Glutamatergic neuron (in vitro differentiated cells): ENCODE data around the gene FAM170A. TPM values are rescaled to one million over a fixed set of nuclear protein-coding genes. Genes with fewer than 3 reads are reported as not detected.

Experiments used
- DNase-seq: peaks from one replicate; pipeline ENCODE4 v3.0.0; 2022
- H3K27ac Mint-ChIP-seq: one replicate; pipeline ENCODE4 v1.8.0; 2020; ENCODE audit warnings: mild to moderate bottlenecking, mixed read lengths, inconsistent platforms; ENCODE audit not compliant: unreplicated experiment
- H3K27me3 Mint-ChIP-seq: one replicate; pipeline ENCODE4 v1.8.0; 2020; ENCODE audit warnings: mild to moderate bottlenecking, moderate library complexity, mixed read lengths, inconsistent platforms; ENCODE audit not compliant: unreplicated experiment
- H3K36me3 Mint-ChIP-seq: one replicate; pipeline ENCODE4 v1.8.0; 2020; ENCODE audit warnings: mild to moderate bottlenecking, mixed read lengths, inconsistent platforms; ENCODE audit not compliant: unreplicated experiment
- H3K4me1 Mint-ChIP-seq: one replicate; pipeline ENCODE4 v1.8.0; 2020; ENCODE audit warnings: mild to moderate bottlenecking, low read depth, mixed read lengths, inconsistent platforms; ENCODE audit not compliant: unreplicated experiment
- H3K4me3 Mint-ChIP-seq: one replicate; pipeline ENCODE4 v1.8.0; 2020; ENCODE audit warnings: mild to moderate bottlenecking, mixed read lengths, inconsistent platforms; ENCODE audit not compliant: unreplicated experiment
- H3K9me3 Mint-ChIP-seq: one replicate; pipeline ENCODE4 v1.8.0; 2020; ENCODE audit warnings: mild to moderate bottlenecking, moderate library complexity, mixed read lengths, inconsistent platforms; ENCODE audit not compliant: unreplicated experiment
- long read RNA-seq: library from polyadenylated mRNA; unstranded; transcript quantifications from one replicate; pipeline ENCODE4 v2.0.0, GENCODE V29; 2020; ENCODE audit not compliant: unreplicated experiment
- total RNA-seq: library from RNA; stranded (reverse); fragmentation: NEBNext Ultra II Directional; extraction: Animal tissue kit (Norgen Biotek cat#: 25700); gene quantifications from one replicate; pipeline ENCODE4 v1.2.1, GENCODE V29; 2021; ENCODE audit not compliant: unreplicated experiment
- TF ChIP-seq, protein P1 (sequence below): fragments of 200-600 bp; sonication (generic); IDR thresholded peaks from one replicate; pipeline ENCODE4 v1.5.0; 2021; ENCODE audit not compliant: partially characterized antibody, unreplicated experiment

The FAM170A gene, protein sequence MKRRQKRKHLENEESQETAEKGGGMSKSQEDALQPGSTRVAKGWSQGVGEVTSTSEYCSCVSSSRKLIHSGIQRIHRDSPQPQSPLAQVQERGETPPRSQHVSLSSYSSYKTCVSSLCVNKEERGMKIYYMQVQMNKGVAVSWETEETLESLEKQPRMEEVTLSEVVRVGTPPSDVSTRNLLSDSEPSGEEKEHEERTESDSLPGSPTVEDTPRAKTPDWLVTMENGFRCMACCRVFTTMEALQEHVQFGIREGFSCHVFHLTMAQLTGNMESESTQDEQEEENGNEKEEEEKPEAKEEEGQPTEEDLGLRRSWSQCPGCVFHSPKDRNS
- not detected for total RNA-seq
- long read RNA-seq: 0 reads

- H3K4me1 Mint-ChIP-seq: peaks cover 2% of the 10 kb centered on the region
Measured at GRCh38 chr5:119629339-119629738, at the start of gene FAM170A. FAM170A (plus strand) TSS chr5:119629558; CDS start chr5:119629769, 211 bp downstream.

DNA sequence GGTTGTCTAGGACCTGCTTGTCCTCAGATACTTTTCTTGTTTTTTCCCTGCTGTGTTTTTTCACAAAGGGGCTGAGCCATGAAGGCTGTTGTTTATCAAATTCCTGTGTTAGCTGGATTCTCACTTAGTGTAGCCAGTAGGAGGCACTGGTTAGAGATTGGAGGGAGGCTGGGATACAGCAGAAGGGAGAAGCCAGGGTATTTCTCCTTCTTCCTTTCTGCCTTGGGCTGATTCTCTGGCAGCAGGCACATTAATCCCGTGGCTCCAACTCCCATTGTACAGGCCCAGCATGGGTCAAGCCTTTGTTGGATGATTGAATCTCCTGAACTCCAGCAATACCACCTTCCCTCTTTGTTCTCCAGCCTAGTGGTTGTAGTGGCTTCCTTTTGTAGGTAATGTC, 46.4 kb upstream of the FAM170A start:
- H3K4me1 Mint-ChIP-seq: peaks cover 19% of the 10 kb centered on the region
- no peak for DNase-seq

More at GRCh38 chr5:119629339-119629738, at the start of gene FAM170A:
- Mint-ChIP-seq H3K36me3 (no peaks in the 10 kb centered on the region), H3K4me3 (no peak within 1 kb of the TSS), H3K9me3 (peaks cover 2% of the 10 kb centered on the region), H3K27me3 (peaks cover 1% of the 10 kb centered on the region), H3K27ac (no peak within 1 kb of the TSS)
- no peak for DNase-seq
- TF ChIP-seq, protein P1, sequence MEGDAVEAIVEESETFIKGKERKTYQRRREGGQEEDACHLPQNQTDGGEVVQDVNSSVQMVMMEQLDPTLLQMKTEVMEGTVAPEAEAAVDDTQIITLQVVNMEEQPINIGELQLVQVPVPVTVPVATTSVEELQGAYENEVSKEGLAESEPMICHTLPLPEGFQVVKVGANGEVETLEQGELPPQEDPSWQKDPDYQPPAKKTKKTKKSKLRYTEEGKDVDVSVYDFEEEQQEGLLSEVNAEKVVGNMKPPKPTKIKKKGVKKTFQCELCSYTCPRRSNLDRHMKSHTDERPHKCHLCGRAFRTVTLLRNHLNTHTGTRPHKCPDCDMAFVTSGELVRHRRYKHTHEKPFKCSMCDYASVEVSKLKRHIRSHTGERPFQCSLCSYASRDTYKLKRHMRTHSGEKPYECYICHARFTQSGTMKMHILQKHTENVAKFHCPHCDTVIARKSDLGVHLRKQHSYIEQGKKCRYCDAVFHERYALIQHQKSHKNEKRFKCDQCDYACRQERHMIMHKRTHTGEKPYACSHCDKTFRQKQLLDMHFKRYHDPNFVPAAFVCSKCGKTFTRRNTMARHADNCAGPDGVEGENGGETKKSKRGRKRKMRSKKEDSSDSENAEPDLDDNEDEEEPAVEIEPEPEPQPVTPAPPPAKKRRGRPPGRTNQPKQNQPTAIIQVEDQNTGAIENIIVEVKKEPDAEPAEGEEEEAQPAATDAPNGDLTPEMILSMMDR: no peak

DNA sequence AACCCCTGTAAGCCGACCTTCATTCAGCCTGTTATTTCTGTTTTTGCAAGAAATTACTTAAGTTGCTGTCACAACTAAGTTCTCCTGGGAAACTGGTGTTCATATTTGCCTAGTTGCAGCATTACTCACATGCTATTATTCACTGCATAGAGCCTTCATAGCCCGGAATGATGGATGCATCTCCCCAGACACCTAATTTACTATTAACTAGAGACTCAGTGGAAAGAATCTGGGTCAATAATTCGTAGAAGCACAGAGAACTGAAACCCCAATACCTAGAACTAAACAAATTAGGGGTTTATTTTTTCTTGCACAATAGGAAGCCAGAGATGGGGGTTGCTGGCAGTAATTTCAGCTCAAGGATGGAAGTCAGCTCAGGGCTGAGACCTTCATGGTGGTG, 45.7 kb upstream of the FAM170A start:
- H3K4me1 Mint-ChIP-seq: peaks cover 19% of the 10 kb centered on the region

More for the DNA sequence above, 46.4 kb upstream of the FAM170A start:
- Mint-ChIP-seq H3K4me3 (no peak overlapping the region), H3K9me3 (no peaks in the 10 kb centered on the region), H3K27ac (no peak overlapping the region), H3K36me3 (no peaks in the 10 kb centered on the region), H3K27me3 (no peaks in the 10 kb centered on the region)
- TF ChIP-seq, protein P1: no peak

GRCh38 chr5:119596046-119596445, 33.3 kb upstream of the FAM170A start:
- H3K36me3 Mint-ChIP-seq: peaks cover 8% of the 10 kb centered on the region
- peaks cover 2% of the 10 kb centered on the region for H3K9me3 Mint-ChIP-seq
- peaks cover 1% of the 10 kb centered on the region for H3K27me3 Mint-ChIP-seq
- TF ChIP-seq, protein P1: no peak
- no peak overlapping the region for H3K27ac Mint-ChIP-seq
- H3K4me1 Mint-ChIP-seq: no peaks in the 10 kb centered on the region
- no peak overlapping the region for H3K4me3 Mint-ChIP-seq
- DNase-seq: no peak

More for the DNA sequence above, 45.7 kb upstream of the FAM170A start:
- no peak for DNase-seq
- Mint-ChIP-seq H3K27me3 (no peaks in the 10 kb centered on the region), H3K9me3 (no peaks in the 10 kb centered on the region), H3K36me3 (no peaks in the 10 kb centered on the region), H3K4me3 (no peak overlapping the region), H3K27ac (no peak overlapping the region)
- TF ChIP-seq, protein P1: no peak

- no peaks in the 10 kb centered on the region for H3K4me1 Mint-ChIP-seq
- H3K4me3 Mint-ChIP-seq: no peak overlapping the region
- H3K9me3 Mint-ChIP-seq: peaks cover 3% of the 10 kb centered on the region
- DNase-seq: no peak
- H3K27me3 Mint-ChIP-seq: peaks cover 1% of the 10 kb centered on the region
- TF ChIP-seq, protein P1: no peak
- peaks cover 6% of the 10 kb centered on the region for H3K36me3 Mint-ChIP-seq
- no peak overlapping the region for H3K27ac Mint-ChIP-seq
Measured at GRCh38 chr5:119597728-119598298, 31.5 kb upstream of the FAM170A start.
